Measurements from ENCODE around the gene POLA1.

GRCh38 chrX:25026576-25026975 is 332.9 kb downstream of the POLA1 start:
- TF ChIP-seq POLR2A (IDR thresholded peaks at IDR 0.05; ENCODE audit: low read length) (no peak), GATA1 (IDR thresholded peaks at IDR 0.05; ENCODE audit: low read depth, low read length) (no peak)

Data from erythroblast (primary cell).